Measurements from ENCODE around the gene MMP2.

DNA sequence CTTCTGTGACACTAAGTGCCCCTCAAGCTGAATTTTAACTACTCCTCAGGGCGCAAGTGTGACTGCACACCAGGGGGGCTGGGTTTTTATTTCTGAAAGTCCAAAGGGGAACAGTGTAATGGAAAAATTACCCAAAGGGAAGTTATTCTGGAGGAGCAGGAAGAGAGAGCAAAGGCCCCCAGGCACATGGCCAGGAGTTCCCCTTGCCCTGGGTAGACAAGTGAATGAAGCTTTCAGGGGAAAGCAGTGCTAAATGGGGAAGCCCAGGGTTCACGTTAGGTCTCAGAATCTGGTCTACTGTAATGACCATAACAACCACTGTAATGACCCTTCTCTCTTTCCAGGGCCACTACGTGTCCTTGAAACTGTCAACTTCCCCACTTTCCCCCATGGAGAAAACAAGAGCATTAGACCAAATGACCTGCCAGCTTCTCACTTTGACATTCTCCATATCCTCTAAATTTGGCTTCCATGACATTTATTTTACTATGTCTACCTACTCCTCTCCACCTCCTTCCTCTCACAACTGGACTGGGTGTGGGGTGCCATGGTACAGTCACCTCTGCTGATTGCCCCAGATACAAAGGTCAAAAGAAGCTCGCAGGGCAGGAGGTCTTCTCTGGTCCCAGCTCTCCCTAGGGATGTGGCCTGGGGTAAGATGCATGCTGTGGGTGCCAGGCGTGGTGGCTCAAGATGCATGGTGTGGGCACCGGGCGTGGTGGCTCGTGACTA is 34.1 kb upstream of the MMP2 start:
- no peak for TF ChIP-seq POLR2A (IDR thresholded peaks at IDR 0.05; ENCODE audit: low read length)
- TF ChIP-seq GATA1 (IDR thresholded peaks at IDR 0.05; ENCODE audit: low read depth, low read length): no peak
